ENCODE results near the gene ELP4.

DNA sequence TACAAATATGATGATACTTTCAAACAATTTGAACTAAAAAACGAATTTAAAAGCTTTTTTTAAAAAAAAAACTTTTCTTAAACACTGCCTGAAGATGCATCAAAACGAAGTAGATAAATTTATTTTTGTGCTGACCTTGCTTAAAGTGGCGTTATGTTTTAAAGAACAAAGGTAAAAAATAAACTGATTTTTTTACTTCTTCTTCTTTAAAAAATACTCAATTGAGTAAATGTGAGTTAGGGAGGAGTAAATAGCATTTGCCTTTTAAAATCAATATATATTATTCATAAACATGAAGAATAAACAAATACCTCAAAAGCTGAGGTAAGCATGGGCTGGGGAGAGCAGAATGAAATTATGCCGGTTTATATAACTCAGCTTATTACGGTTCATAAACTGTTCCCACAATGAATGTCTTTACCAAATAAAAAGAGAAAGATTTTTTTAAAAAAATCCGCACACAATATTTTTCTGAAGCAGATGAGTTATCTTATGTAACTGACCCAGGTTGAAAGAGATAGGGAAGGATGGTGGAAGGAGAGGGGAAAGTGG lies 292.5 kb downstream of the ELP4 start:
- TF ChIP-seq, protein P1, sequence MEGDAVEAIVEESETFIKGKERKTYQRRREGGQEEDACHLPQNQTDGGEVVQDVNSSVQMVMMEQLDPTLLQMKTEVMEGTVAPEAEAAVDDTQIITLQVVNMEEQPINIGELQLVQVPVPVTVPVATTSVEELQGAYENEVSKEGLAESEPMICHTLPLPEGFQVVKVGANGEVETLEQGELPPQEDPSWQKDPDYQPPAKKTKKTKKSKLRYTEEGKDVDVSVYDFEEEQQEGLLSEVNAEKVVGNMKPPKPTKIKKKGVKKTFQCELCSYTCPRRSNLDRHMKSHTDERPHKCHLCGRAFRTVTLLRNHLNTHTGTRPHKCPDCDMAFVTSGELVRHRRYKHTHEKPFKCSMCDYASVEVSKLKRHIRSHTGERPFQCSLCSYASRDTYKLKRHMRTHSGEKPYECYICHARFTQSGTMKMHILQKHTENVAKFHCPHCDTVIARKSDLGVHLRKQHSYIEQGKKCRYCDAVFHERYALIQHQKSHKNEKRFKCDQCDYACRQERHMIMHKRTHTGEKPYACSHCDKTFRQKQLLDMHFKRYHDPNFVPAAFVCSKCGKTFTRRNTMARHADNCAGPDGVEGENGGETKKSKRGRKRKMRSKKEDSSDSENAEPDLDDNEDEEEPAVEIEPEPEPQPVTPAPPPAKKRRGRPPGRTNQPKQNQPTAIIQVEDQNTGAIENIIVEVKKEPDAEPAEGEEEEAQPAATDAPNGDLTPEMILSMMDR (IDR thresholded peaks at IDR 0.05; ENCODE audit: low read depth, low read length) = no peak
- TF ChIP-seq POLR2A (IDR thresholded peaks at IDR 0.05; ENCODE audit: extremely low read depth, insufficient read length) (no peak), MYC (IDR thresholded peaks at IDR 0.05; ENCODE audit: low read depth, low read length) (no peak)
- TF ChIP-seq, protein P2, sequence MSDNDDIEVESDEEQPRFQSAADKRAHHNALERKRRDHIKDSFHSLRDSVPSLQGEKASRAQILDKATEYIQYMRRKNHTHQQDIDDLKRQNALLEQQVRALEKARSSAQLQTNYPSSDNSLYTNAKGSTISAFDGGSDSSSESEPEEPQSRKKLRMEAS (IDR thresholded peaks at IDR 0.05; ENCODE audit: low read depth, low read length) = no peak

Measured in NB4 (cell line).